Skeletal muscle tissue (tissue), 4 donors: Measurements from ENCODE around the gene ZIC4. TPM values are rescaled to one million over a fixed set of nuclear protein-coding genes. Genes with fewer than 3 reads are reported as not detected.

Source experiments
- H3K27ac ChIP-seq: one replicate; pipeline ENCODE4 v1.7.0; 2013; ENCODE audit warnings: mild to moderate bottlenecking, low read depth, low read length, inconsistent platforms
- H3K27me3 ChIP-seq, 3 donors: one replicate each; pipeline ENCODE4 v1.7.0; 2013; ENCODE audit warnings: low read length in 3 of 3; ENCODE audit not compliant: control insufficient read depth in 3 of 3, insufficient read depth in 3 of 3
- H3K36me3 ChIP-seq, 3 donors: one replicate each; pipeline ENCODE4 v1.7.0; 2013; ENCODE audit warnings: low read length in 3 of 3; ENCODE audit not compliant: control insufficient read depth in 3 of 3, insufficient read depth in 3 of 3
- H3K4me1 ChIP-seq, 3 donors: one replicate each; pipeline ENCODE4 v1.7.0; 2013; ENCODE audit warnings: low read length in 3 of 3, mild to moderate bottlenecking in 3 of 3; ENCODE audit not compliant: control insufficient read depth in 3 of 3, insufficient read depth in 3 of 3
- H3K4me3 ChIP-seq, 3 donors: one replicate each; pipeline ENCODE4 v1.7.0; 2013; ENCODE audit warnings: low read length in 3 of 3
- H3K9ac ChIP-seq, 3 donors: one replicate each; pipeline ENCODE4 v1.7.0; 2013; ENCODE audit warnings: low read length in 3 of 3, mild to moderate bottlenecking in 3 of 3, moderate library complexity in 2 of 3, low read depth in 1 of 3
- H3K9me3 ChIP-seq, 3 donors: one replicate each; pipeline ENCODE4 v1.7.0; 2013; ENCODE audit warnings: low read length in 3 of 3; ENCODE audit not compliant: control insufficient read depth in 3 of 3
- total RNA-seq: library from RNA; depleted of rRNA; stranded (reverse); fragments of >200 nt; gene quantifications from one replicate; pipeline ENCODE4 v1.2.3, GENCODE V29; 2014
- donor health status: Osteomylitis.

The ZIC4 gene
- total RNA-seq, 1 donor from 2014 or later: 2.6 TPM

DNA sequence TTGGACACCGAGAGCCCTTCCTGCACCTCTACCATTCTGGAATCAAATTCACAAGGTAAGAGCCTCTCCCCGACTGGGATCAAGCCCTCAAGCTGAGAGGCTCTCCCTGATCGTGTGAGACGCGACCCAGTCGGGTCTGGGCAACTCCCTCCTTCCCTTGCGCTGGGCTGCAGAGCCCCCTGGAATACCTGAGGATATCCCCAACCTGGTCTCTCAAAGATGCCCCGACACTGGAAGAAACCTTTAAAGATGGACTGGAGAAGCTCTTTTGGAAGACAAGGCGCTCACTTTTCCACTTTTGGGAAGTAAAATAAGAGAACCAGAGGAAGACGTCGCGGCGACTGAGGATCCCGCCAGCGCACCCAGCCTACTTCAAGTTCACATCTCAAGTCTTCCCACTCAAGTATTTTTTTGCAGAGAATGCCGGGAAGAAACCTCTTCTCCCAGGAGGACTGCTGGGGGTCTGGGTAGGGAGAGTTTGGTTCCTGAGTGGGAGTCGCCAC is 33.8 kb downstream of the ZIC4 start:
- Histone ChIP-seq H3K4me3 (no peak overlapping the region), H3K36me3 (no peaks in the 10 kb centered on the region), H3K4me1 (peaks cover 0 to 2% (median under 1%) of the 10 kb centered on the region in 3 donors), H3K27me3 (peaks cover 66 to 86% (median 79%) of the 10 kb centered on the region in 3 donors), H3K9me3 (no peaks in the 10 kb centered on the region), H3K9ac (no peak overlapping the region), H3K27ac (no peak overlapping the region)

DNA sequence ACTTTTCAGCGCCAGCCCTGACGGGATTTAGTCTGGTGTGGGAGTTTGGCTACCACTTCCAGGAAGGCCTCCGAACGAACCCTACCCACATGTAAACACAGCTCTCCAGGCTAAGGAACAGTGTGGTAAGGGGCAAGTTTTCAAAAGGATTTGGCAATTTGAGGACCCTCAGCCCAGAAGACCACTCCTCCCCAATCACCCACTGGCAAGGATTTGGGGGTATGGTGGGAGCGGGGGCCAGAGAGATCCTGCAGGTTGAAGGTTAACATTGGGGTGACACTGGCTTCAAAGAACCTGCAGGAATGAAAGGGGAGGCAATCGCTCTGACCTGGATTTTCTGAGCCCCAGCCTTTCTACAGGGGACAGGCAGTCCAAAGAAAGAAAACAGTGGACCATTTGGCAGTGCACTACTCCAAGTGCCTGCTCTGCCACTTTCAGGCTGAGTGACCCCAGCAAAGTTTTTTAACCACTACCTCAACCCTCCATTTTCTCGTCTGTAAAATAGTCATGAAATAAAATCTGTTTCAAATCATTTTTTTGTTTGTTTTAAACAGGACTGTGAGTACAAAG is 34.5 kb downstream of the ZIC4 start:
- Histone ChIP-seq H3K27ac (no peak overlapping the region), H3K36me3 (no peaks in the 10 kb centered on the region), H3K4me3 (no peak overlapping the region), H3K27me3 (peaks cover 60 to 80% (median 78%) of the 10 kb centered on the region in 3 donors), H3K9me3 (no peaks in the 10 kb centered on the region), H3K4me1 (peaks cover 0 to 2% (median 0%) of the 10 kb centered on the region in 3 donors), H3K9ac (no peak overlapping the region)

DNA sequence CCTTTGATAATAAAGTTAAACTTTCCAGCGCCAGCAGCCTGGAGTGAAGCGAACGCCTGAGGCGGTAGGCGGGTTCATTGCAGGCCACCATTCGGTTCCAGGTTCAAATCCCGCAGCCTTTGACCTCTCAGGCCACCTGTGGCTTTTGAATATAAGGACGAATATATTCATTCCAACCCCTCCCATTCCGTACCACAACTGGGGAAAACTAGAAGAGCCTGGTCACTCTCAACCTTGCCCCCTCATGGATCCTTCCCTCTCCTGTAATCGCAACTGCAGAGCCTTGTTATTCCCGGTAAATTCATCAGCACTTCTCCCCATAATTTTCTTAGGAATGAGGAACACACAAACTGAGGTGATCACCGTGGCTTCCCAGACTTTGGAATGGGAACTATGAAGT is 35.2 kb downstream of the ZIC4 start:
- Histone ChIP-seq H3K36me3 (no peaks in the 10 kb centered on the region), H3K4me3 (no peak overlapping the region), H3K9me3 (no peaks in the 10 kb centered on the region), H3K27ac (no peak overlapping the region), H3K9ac (no peak overlapping the region), H3K4me1 (peaks cover 0 to 2% (median 0%) of the 10 kb centered on the region in 3 donors), H3K27me3 (peaks cover 58 to 80% (median 78%) of the 10 kb centered on the region in 3 donors)

DNA sequence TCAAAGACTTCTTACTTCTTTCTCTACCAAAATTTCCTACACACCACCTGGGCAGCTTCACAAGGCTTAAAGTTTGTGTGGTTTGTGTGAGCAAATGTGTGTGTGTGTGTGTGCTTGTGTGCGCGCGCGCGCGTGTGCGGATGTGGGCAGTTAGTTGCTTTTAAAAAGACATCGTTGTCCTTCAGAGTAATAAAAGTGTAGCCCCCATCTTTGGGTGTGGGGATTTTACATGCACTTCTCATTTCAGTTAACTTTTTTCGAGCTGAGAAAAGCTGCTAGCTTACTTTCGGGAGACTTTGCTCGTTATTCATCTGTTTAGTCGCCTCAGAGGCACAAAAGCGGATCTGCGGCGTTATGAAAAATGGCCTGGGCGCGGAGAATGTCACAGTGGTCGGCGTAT is 36.0 kb downstream of the ZIC4 start:
- H3K36me3 ChIP-seq: no peaks in the 10 kb centered on the region
- H3K9ac ChIP-seq: no peak overlapping the region
- peaks cover 58 to 84% (median 74%) of the 10 kb centered on the region in 3 donors for H3K27me3 ChIP-seq
- no peaks in the 10 kb centered on the region for H3K9me3 ChIP-seq
- no peak overlapping the region for H3K27ac ChIP-seq
- peaks cover 0 to 2% (median 0%) of the 10 kb centered on the region in 3 donors for H3K4me1 ChIP-seq
- no peak overlapping the region for H3K4me3 ChIP-seq

DNA sequence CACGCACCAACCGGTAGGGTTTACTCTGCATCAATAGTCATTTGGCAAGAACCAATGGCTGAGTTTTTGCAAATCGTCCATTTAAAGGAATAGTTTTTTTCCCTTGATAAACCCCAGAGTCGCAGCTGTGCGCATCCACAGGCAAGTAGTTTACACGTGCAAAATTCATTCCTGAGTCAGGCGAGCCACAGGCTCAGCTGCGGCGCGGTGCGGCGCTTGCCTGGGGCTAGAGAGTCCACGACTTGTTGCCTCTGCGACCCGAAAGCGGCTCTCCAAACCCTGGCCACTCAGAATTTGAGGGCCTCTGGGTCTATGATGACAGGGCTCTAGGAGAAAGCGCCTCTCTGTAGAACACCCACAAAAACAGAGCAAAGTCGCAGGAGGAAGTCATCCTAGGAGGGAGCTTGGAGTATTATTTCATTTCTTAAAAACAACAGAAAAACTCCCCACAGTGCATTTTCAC is 36.7 kb downstream of the ZIC4 start:
- no peak overlapping the region for H3K27ac ChIP-seq
- H3K36me3 ChIP-seq: no peaks in the 10 kb centered on the region
- H3K4me1 ChIP-seq: peaks cover 0 to 2% (median 0%) of the 10 kb centered on the region in 3 donors
- H3K27me3 ChIP-seq: peaks cover 54 to 82% (median 70%) of the 10 kb centered on the region in 3 donors
- no peak overlapping the region for H3K9ac ChIP-seq
- H3K4me3 ChIP-seq: peak overlapping the region in 1 of 3 donors; percentile 29
- H3K9me3 ChIP-seq: no peaks in the 10 kb centered on the region

DNA sequence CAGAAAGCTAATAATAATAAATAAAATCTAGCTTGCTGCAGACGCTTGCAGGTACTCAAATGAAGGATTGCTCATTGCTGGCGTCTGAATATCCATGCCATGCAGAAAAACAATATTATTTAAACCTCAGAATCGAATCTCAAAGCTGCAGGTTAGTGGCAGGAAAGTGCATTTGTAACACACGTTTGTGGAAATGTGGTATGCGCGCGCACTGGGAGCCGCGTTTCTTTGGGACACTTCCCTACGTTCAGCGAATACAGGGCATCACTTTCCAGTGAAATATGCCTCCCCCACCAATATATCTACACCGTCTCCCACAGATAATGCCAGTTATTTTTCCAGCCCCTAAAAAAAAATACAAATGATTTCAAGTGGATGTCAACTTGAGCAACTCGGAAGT is 37.1 kb downstream of the ZIC4 start:
- Histone ChIP-seq H3K9me3 (no peaks in the 10 kb centered on the region), H3K27me3 (peaks cover 56 to 82% (median 70%) of the 10 kb centered on the region in 3 donors), H3K27ac (no peak overlapping the region), H3K36me3 (no peaks in the 10 kb centered on the region), H3K4me1 (peaks cover 0 to 2% (median 0%) of the 10 kb centered on the region in 3 donors), H3K4me3 (no peak overlapping the region), H3K9ac (no peak overlapping the region)

DNA sequence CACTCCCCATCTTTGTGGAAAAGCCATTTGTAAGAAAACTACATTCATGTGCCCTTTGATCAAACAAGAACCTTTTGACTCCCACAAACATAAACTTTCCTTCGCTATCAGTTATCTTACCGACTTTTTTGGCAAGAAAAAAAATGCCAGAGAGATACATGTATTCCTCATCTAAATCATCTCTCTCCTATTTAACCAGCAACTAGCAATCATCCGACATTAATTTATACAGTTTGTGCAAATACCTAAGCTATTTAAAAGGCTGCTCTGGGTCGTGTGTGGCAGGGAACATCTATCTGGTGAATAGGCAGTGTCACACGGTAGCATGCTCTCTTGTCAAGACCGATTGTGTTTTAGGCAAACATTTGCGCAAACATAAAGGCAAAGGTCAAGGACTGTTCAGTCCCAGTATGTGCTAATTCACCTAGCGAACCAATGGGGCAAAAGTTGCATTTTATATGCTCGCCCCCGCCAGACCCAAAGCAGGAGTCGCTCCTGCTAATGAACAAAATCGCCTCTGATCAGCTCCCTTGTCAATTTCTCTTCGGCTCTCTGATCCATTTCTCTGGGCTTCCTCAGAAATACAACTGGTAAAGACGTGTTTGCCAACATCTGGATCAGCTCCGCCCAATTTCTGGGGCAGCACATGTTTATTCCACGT is 37.7 kb downstream of the ZIC4 start:
- peaks cover 0 to 2% (median 0%) of the 10 kb centered on the region in 3 donors for H3K4me1 ChIP-seq
- no peak overlapping the region for H3K9ac ChIP-seq
- H3K36me3 ChIP-seq: no peaks in the 10 kb centered on the region
- H3K27ac ChIP-seq: no peak overlapping the region
- H3K4me3 ChIP-seq: no peak overlapping the region
- no peaks in the 10 kb centered on the region for H3K9me3 ChIP-seq
- peaks cover 60 to 77% (median 65%) of the 10 kb centered on the region in 3 donors for H3K27me3 ChIP-seq

DNA sequence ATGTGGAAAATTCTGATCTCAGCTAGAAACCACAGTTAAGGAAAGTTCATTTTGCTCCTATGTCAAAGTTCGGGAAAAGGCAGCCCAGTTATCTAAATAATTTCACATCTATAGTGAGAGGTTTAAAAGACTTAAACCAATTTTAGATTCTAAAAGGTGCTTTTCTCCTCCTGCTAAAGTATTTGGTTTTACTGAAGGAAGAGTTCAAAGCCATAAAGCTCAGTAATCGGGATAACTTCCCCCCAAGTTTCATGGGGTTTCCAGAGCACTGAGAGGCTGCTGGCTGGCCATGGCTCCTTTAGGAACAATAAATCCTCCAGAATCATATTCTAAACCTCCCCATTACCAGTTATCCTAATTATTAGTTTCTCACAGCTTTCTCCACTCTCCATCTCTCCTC is 38.2 kb downstream of the ZIC4 start:
- Histone ChIP-seq H3K4me1 (peaks cover 0 to 2% (median 0%) of the 10 kb centered on the region in 3 donors), H3K36me3 (no peaks in the 10 kb centered on the region), H3K9me3 (no peaks in the 10 kb centered on the region), H3K4me3 (no peak overlapping the region), H3K27me3 (peaks cover 58 to 73% (median 61%) of the 10 kb centered on the region in 3 donors), H3K27ac (no peak overlapping the region), H3K9ac (no peak overlapping the region)

DNA sequence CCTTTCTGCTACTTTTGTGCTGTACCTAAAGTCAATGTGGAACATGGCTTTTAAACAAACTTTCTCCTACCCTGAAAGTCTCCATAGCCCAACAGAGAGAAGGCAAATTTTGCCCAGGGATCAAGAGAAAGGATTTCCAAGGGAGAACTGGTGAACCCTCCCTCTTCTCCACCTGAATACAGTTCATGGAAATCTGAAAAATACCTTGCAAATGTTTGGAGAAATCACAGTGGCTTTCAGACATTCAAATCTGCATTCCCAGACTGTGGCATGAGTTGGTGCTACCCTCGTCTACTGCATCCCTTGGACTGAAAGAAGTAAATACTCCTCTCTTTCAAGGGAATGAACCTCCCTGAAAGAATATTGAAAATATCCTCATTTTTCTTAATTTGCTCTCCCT is 38.7 kb downstream of the ZIC4 start:
- Histone ChIP-seq H3K9ac (no peak overlapping the region), H3K9me3 (no peaks in the 10 kb centered on the region), H3K4me1 (peaks cover 0 to 2% (median 0%) of the 10 kb centered on the region in 3 donors), H3K27ac (no peak overlapping the region), H3K36me3 (no peaks in the 10 kb centered on the region), H3K27me3 (peaks cover 54 to 68% (median 57%) of the 10 kb centered on the region in 3 donors), H3K4me3 (no peak overlapping the region)
